H9 (cell line): ENCODE data around the gene SERINC1. TPM values are rescaled to one million over a fixed set of nuclear protein-coding genes. Genes with fewer than 3 reads are reported as not detected.

ENCODE experiments used
- DNase-seq: peaks from one replicate; pipeline ENCODE4 v3.0.0-alpha.2; 2017
- H2AFZ ChIP-seq: one replicate; pipeline ENCODE4 v1.6.1; 2013; ENCODE audit warnings: mild to moderate bottlenecking, low read length, control low read depth, moderate library complexity
- H2AK5ac ChIP-seq: 2 replicates; pipeline ENCODE4 v1.6.1; 2013; ENCODE audit warnings: low read length, control low read depth, mixed read lengths; ENCODE audit not compliant: insufficient read length
- H2BK120ac ChIP-seq: one replicate; pipeline ENCODE4 v1.6.1; 2013; ENCODE audit warnings: low read depth, mild to moderate bottlenecking, low read length, control low read depth, inconsistent platforms; ENCODE audit not compliant: poor library complexity, severe bottlenecking
- H2BK12ac ChIP-seq: 2 replicates; pipeline ENCODE4 v1.6.1; 2013; ENCODE audit warnings: low read length, control low read depth, mixed read lengths, low read depth; ENCODE audit not compliant: insufficient read length
- H2BK15ac ChIP-seq: 2 replicates; pipeline ENCODE4 v1.6.1; 2013; ENCODE audit warnings: low read depth, low read length, control low read depth
- H2BK20ac ChIP-seq: one replicate; pipeline ENCODE4 v1.6.1; 2013; ENCODE audit warnings: low read depth, mild to moderate bottlenecking, low read length, control low read depth, inconsistent platforms; ENCODE audit not compliant: poor library complexity, severe bottlenecking
- H2BK5ac ChIP-seq: 2 replicates; pipeline ENCODE4 v1.6.1; 2013; ENCODE audit warnings: low read length, control low read depth, mixed read lengths; ENCODE audit not compliant: insufficient read length
- H3K14ac ChIP-seq: 2 replicates; pipeline ENCODE4 v1.6.1; 2013; ENCODE audit warnings: low read length, control low read depth; ENCODE audit not compliant: insufficient read depth
- H3K18ac ChIP-seq: 2 replicates; pipeline ENCODE4 v1.6.1; 2013; ENCODE audit warnings: low read depth, mild to moderate bottlenecking, mixed read lengths, low read length, control low read depth; ENCODE audit not compliant: insufficient read length
- H3K23ac ChIP-seq: 2 replicates; pipeline ENCODE4 v1.6.1; 2013; ENCODE audit warnings: low read length, control low read depth, mixed read lengths, low read depth; ENCODE audit not compliant: insufficient read length
- H3K23me2 ChIP-seq: 2 replicates; pipeline ENCODE4 v1.6.1; 2013; ENCODE audit warnings: low read depth, mild to moderate bottlenecking, mixed read lengths, low read length, control low read depth; ENCODE audit not compliant: insufficient read length, poor library complexity, severe bottlenecking
- H3K27ac ChIP-seq: 2 replicates; pipeline ENCODE4 v1.5.1; 2013; ENCODE audit warnings: low read length, control low read depth, mixed read lengths, low read depth; ENCODE audit not compliant: insufficient read length
- H3K27me3 ChIP-seq: 2 replicates; pipeline ENCODE4 v1.6.1; 2013; ENCODE audit warnings: low read length, control low read depth, inconsistent platforms; ENCODE audit not compliant: insufficient read depth
- H3K4ac ChIP-seq: 2 replicates; pipeline ENCODE4 v1.6.1; 2013; ENCODE audit warnings: low read depth, mild to moderate bottlenecking, control low read depth, inconsistent platforms, low read length, moderate library complexity
- H3K4me1 ChIP-seq: 2 replicates; pipeline ENCODE4 v1.6.1; 2013; ENCODE audit warnings: low read length, control low read depth, inconsistent platforms; ENCODE audit not compliant: insufficient read depth
- H3K4me2 ChIP-seq: 2 replicates; pipeline ENCODE4 v1.6.1; 2013; ENCODE audit warnings: low read length, control low read depth, mixed read lengths; ENCODE audit not compliant: insufficient read length, insufficient read depth
- H3K56ac ChIP-seq: 2 replicates; pipeline ENCODE4 v1.6.1; 2013; ENCODE audit warnings: low read depth, mild to moderate bottlenecking, mixed read lengths, low read length, control low read depth; ENCODE audit not compliant: insufficient read length
- H3K79me1 ChIP-seq: 2 replicates; pipeline ENCODE4 v1.6.1; 2013; ENCODE audit warnings: low read depth, mild to moderate bottlenecking, moderate library complexity, low read length, control low read depth, inconsistent platforms; ENCODE audit not compliant: insufficient read depth, poor library complexity, severe bottlenecking
- H3K79me2 ChIP-seq: 2 replicates; pipeline ENCODE4 v1.6.1; 2013; ENCODE audit warnings: low read length, control low read depth, inconsistent platforms; ENCODE audit not compliant: insufficient read depth
- H3K9ac ChIP-seq: 2 replicates; pipeline ENCODE4 v1.6.1; 2013; ENCODE audit warnings: low read length, control low read depth, mixed read lengths; ENCODE audit not compliant: insufficient read length; ENCODE audit errors: extremely low read depth
- H3K9me3 ChIP-seq: one replicate; pipeline ENCODE4 v1.6.1; 2013; ENCODE audit warnings: low read depth, low read length, inconsistent platforms; ENCODE audit not compliant: control insufficient read depth
- H3T11ph ChIP-seq: one replicate; pipeline ENCODE4 v1.6.1; 2013; ENCODE audit warnings: mild to moderate bottlenecking, low read length, control low read depth, inconsistent platforms
- H4K20me1 ChIP-seq: one replicate; pipeline ENCODE4 v1.6.1; 2013; ENCODE audit not compliant: control insufficient read depth, insufficient read length, insufficient read depth
- H4K5ac ChIP-seq: 2 replicates; pipeline ENCODE4 v1.6.1; 2013; ENCODE audit warnings: low read depth, mild to moderate bottlenecking, mixed read lengths, low read length, control low read depth; ENCODE audit not compliant: insufficient read length
- H4K8ac ChIP-seq: replicated peaks from 2 replicates; pipeline ENCODE4 v1.6.1; 2013; ENCODE audit warnings: low read length, control low read depth, mixed read lengths, low read depth; ENCODE audit not compliant: insufficient read length
- H4K91ac ChIP-seq: 2 replicates; pipeline ENCODE4 v1.6.1; 2013; ENCODE audit warnings: low read depth, mild to moderate bottlenecking, moderate library complexity, mixed read lengths, low read length, control low read depth; ENCODE audit not compliant: insufficient read length
- H3K27ac Mint-ChIP-seq, 3 experiments: 2 replicates in 2 of 3; 3 replicates in 1 of 3; pipeline ENCODE4 v1.8.0; 2020 to 2021; ENCODE audit warnings: mixed read lengths in 3 of 3, mild to moderate bottlenecking in 1 of 3, moderate library complexity in 1 of 3
- H3K27me3 Mint-ChIP-seq: 2 replicates; pipeline ENCODE4 v1.8.0; 2021; ENCODE audit warnings: low read depth, mild to moderate bottlenecking, moderate library complexity, mixed read lengths
- H3K36me3 Mint-ChIP-seq, 3 experiments: 2 replicates in 2 of 3; 3 replicates in 1 of 3; pipeline ENCODE4 v1.8.0; 2020 to 2021; ENCODE audit warnings: low read depth in 3 of 3, mixed read lengths in 3 of 3; ENCODE audit not compliant: insufficient read depth in 1 of 3
- H3K4me1 Mint-ChIP-seq, 2 experiments: 2 replicates each; pipeline ENCODE4 v1.8.0; 2020; ENCODE audit warnings: mixed read lengths in 2 of 2
- H3K4me3 Mint-ChIP-seq, 2 experiments: 2 replicates in 1 of 2; 3 replicates in 1 of 2; pipeline ENCODE4 v1.8.0; 2020 to 2021; ENCODE audit warnings: mild to moderate bottlenecking in 2 of 2, mixed read lengths in 2 of 2, moderate library complexity in 1 of 2
- H3K9me3 Mint-ChIP-seq, 2 experiments: 2 replicates in 1 of 2; 3 replicates in 1 of 2; pipeline ENCODE4 v1.8.0; 2020; ENCODE audit warnings: mild to moderate bottlenecking in 2 of 2, mixed read lengths in 2 of 2, moderate library complexity in 1 of 2
- CTCF ChIP-seq: fragments of 200-600 bp; sonication (generic); conservative IDR thresholded peaks from 3 replicates; pipeline ENCODE4 v1.8.0; 2021; ENCODE audit warnings: antibody characterized with exemption, mild to moderate bottlenecking
- whole genome bisulfite sequencing: extraction: QIAGEN DNeasy Blood & Tissue Kit; methylation state at CpG from one replicate; pipeline ENCODE4 v1.1.7; 2013; ENCODE audit warnings: missing lambda C conversion rate, low lambda C conversion rate, mixed read lengths; ENCODE audit not compliant: insufficient read length; ENCODE audit errors: extremely low coverage; 5-methylcytosine and 5-hydroxymethylcytosine counted together
- total RNA-seq: library from RNA; stranded (reverse); gene quantifications from 2 replicates; pipeline ENCODE4 v1.2.1, GENCODE V29; 2021

The SERINC1 gene
- total RNA-seq, 1 experiment from 2014 or later: 48.4 TPM

GRCh38 chr6:122482750-122483080, 11.1 kb upstream of the SERINC1 start:
- H3K4me1 Mint-ChIP-seq: peaks cover 10 to 29% of the 10 kb centered on the region in 2 experiments
- Histone ChIP-seq H2BK120ac (no peak overlapping the region), H2AK5ac (no peak overlapping the region), H3K4me1 (no peaks in the 10 kb centered on the region), H3K23ac (no peak overlapping the region), H3K9me3 (no peaks in the 10 kb centered on the region), H3T11ph (no peak overlapping the region), H3K27ac (no peak overlapping the region), H3K9ac (no peak overlapping the region), H4K91ac (no peak overlapping the region), H3K56ac (no peak overlapping the region), H2BK15ac (no peak overlapping the region), H2BK12ac (no peak overlapping the region), H3K18ac (no peak overlapping the region), H3K27me3 (no peaks in the 10 kb centered on the region), H3K79me1 (no peaks in the 10 kb centered on the region), H3K14ac (no peak overlapping the region), H3K23me2 (peaks cover 10% of the 10 kb centered on the region), H2BK20ac (no peak overlapping the region), H3K4ac (no peak overlapping the region), H3K4me2 (peak overlapping the region; percentile 24), H4K20me1 (no peaks in the 10 kb centered on the region), H3K79me2 (peaks cover 24% of the 10 kb centered on the region), H2BK5ac (no peak overlapping the region), H4K8ac (no peak overlapping the region), H4K5ac (no peak overlapping the region), H2AFZ (no peak overlapping the region)
- peaks cover 0 to 5% (median 0%) of the 10 kb centered on the region in 3 experiments; a peak in 2 of 7 replicates for H3K36me3 Mint-ChIP-seq
- WGBS: no CpG with 5 or more reads among the region's 7 CpGs
- peak overlapping the region in 2 of 3 experiments; percentile 31 to 91; a peak in 2 of 7 replicates for H3K27ac Mint-ChIP-seq
- peaks cover 1% of the 10 kb centered on the region for H3K27me3 Mint-ChIP-seq
- H3K4me3 Mint-ChIP-seq: peak overlapping the region; percentile 83 to 85
- DNase-seq: peak; percentile 36
- TF ChIP-seq CTCF: no peak
- no peaks in the 10 kb centered on the region for H3K9me3 Mint-ChIP-seq
